SJSA1 (cell line): Measurements from ENCODE around the gene BMPR1B. TPM values are rescaled to one million over a fixed set of nuclear protein-coding genes. Genes with fewer than 3 reads are reported as not detected.

Experiments
- DNase-seq, 2 experiments: peaks; one replicate each; pipeline ENCODE4 v3.0.0-alpha.2; 2015 to 2020; ENCODE audit warnings: low spot score in 2 of 2, low read depth in 1 of 2
- H3K27ac ChIP-seq: fragments of 250-450 bp; sonication (Bioruptor Pico); 2 replicates; pipeline ENCODE4 v1.5.1; 2020; ENCODE audit warnings: mild to moderate bottlenecking, moderate library complexity
- H3K27me3 ChIP-seq: fragments of 250-450 bp; sonication (Bioruptor Pico); replicated peaks from 2 replicates; pipeline ENCODE4 v1.5.1; 2020; ENCODE audit warnings: mild to moderate bottlenecking, moderate library complexity
- H3K36me3 ChIP-seq: fragments of 250-450 bp; sonication (Bioruptor Pico); 2 replicates; pipeline ENCODE4 v1.5.1; 2020; ENCODE audit warnings: mild to moderate bottlenecking
- H3K4me1 ChIP-seq: fragments of 250-450 bp; sonication (Bioruptor Pico); replicated peaks from 2 replicates; pipeline ENCODE4 v1.6.1; 2021; ENCODE audit warnings: mild to moderate bottlenecking
- H3K4me3 ChIP-seq: fragments of 250-450 bp; sonication (Bioruptor Pico); 2 replicates; pipeline ENCODE4 v1.5.1; 2020; ENCODE audit warnings: mild to moderate bottlenecking
- H3K9me3 ChIP-seq: fragments of 250-450 bp; sonication (Bioruptor Pico); replicated peaks from 2 replicates; pipeline ENCODE4 v1.5.1; 2020; ENCODE audit warnings: mild to moderate bottlenecking
- total RNA-seq: library from RNA; depleted of rRNA; stranded (reverse); fragments of >200 nt; shearing (Covaris generic); gene quantifications from 2 replicates; pipeline ENCODE4 v1.2.3, GENCODE V29; 2014

The BMPR1B gene
- total RNA-seq, 1 experiment from 2014 or later = 0.03 TPM

DNA sequence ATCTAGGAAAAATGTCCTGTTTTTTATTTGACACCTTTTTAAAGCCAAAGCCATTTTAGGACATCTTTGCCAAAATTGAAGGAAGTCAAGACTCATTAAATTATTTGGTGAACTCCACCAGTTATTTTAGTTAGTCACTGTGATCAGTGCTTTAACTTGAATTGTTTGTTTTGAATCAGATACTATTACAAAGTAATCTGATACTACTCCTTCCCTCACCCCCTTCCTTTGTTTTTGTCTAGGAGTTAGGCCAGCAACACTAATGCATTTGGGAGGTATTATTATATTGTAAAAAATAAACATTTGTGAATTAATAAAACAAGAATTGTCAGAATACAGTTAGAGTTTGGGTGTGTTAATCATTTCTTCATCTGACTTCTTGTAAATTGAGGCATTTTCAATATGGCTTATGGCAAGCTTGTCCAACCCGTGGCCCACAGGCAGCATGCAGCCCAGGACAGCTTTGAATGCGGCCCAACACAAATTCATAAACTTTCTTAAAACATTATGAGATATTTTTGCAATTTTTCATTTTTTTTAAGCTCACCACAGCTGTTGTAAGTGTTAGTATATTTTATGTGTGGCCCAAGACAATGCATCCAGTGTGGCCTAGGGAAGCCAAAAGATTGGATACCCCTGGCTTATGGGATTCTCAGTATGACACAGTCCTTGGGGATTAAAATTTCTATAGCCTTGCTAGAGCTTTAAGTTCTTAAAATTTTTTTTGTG, 182.2 kb downstream of the BMPR1B start:
- H3K27ac ChIP-seq = no peak overlapping the region
- no peaks in the 10 kb centered on the region for H3K4me1 ChIP-seq
- DNase-seq = no peak
- no peaks in the 10 kb centered on the region for H3K9me3 ChIP-seq
- no peak overlapping the region for H3K4me3 ChIP-seq
- 0 out of 2 replicates have a peak, but pooled peaks cover 4% of the 10 kb centered on the region for H3K27me3 ChIP-seq
- no peaks in the 10 kb centered on the region for H3K36me3 ChIP-seq

DNA sequence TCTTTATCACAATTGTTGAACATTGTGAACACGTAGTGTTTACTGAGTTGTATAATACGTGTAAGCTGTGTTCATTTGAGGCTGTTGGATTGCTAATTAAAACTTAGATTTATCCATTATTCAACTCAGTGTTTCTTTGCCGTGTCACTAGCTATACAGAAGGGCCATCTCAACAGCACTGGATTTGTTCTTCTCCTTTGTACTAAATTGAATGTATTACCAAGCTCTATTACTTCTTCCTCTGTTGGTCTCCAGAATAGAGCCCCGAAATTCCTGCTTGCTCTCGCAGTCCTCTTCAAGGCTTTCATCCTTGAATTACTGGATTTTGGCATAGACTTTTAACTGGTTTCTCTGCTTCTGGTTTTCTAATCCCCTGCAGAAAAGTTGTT, 182.8 kb downstream of the BMPR1B start:
- no peak overlapping the region for H3K27ac ChIP-seq
- no peaks in the 10 kb centered on the region for H3K9me3 ChIP-seq
- no peak for DNase-seq
- H3K36me3 ChIP-seq = no peaks in the 10 kb centered on the region
- H3K4me3 ChIP-seq = no peak overlapping the region
- H3K27me3 ChIP-seq = 0 out of 2 replicates have a peak, but pooled peaks cover 4% of the 10 kb centered on the region
- no peaks in the 10 kb centered on the region for H3K4me1 ChIP-seq

DNA sequence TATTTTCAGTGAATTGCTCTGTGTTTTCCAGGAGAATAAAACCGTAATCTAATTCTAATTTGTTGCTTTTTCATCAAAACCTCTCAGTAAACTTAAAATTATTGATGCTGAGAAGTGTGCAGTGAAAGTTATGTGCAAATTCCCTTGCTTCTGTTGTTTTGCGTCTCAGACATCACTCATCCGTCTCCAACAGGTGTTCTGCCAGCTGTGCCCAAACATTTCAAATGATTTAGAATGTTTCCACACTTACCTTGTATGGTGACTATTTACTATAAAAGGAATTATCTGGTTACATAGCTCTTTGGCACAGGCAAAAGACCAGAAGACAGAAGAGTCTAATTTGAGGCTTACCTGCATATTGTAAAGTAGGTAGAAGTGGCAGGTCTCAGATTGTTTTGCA, 184.0 kb downstream of the BMPR1B start:
- no peak overlapping the region for H3K4me3 ChIP-seq
- H3K27ac ChIP-seq = no peak overlapping the region
- H3K36me3 ChIP-seq = no peaks in the 10 kb centered on the region
- H3K9me3 ChIP-seq = no peaks in the 10 kb centered on the region
- H3K4me1 ChIP-seq = no peaks in the 10 kb centered on the region
- DNase-seq = no peak
- no peaks in the 10 kb centered on the region for H3K27me3 ChIP-seq

DNA sequence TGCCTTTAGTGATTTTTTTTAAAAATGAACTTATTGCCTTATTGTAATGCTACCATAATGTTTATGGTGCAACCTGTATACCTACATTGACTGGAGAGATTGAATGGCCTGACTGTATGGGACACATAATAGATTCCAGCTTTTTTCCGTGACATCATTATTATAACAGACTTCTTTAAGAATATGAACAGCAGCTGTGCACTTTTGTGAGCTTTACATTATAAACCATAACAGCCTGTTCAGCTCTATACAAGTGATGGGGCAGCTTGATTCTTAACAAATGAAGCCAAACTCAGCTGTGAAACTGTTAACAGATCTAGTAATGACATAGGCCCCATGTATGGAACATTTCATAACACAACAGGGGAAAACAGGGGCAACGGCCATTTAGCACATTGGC, 187.0 kb downstream of the BMPR1B start:
- Histone ChIP-seq H3K4me1 (no peaks in the 10 kb centered on the region), H3K27ac (no peak overlapping the region), H3K27me3 (no peaks in the 10 kb centered on the region), H3K4me3 (no peak overlapping the region), H3K9me3 (no peaks in the 10 kb centered on the region), H3K36me3 (no peaks in the 10 kb centered on the region)
- no peak for DNase-seq

DNA sequence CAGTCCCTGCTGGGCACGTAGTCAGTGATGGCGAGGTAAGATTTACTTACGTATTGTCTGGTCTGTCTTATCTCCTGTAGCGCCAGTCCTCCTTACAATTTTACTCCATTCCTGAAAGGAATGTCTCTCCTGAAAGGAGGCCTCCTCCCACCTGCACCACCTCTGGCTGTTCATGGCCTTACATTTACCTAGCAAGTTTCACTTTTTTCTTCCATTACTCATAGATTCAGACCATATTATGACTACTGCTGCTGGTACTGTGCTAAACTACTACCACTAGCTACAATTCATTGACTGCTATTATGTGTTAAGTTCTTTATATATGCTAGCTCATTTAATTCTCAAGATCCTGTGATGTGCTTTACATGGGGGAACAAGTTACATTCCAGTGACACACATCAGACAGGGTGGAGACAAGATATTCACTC, 189.9 kb downstream of the BMPR1B start:
- Histone ChIP-seq H3K36me3 (no peaks in the 10 kb centered on the region), H3K4me1 (no peaks in the 10 kb centered on the region), H3K4me3 (no peak overlapping the region), H3K27me3 (no peaks in the 10 kb centered on the region), H3K27ac (no peak overlapping the region), H3K9me3 (no peaks in the 10 kb centered on the region)
- DNase-seq = no peak

DNA sequence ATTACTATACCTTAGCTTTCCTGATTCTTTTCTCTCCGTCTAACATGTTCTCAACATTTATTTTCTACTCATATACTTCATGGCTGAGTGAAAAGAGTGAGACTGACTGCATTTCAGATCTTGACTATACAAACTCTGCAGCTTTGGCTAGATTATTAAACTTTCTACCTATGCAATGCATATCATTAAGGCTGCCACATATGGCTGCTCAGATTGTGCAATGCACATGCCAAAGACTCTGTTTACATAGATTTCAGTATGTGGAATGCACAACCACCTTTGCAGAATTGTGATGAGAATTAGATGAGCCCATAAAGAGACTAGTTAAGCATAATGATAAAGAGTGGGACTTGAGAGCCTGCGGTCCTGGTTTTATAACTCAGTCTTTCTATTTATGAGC, 196.5 kb downstream of the BMPR1B start:
- Histone ChIP-seq H3K27ac (no peak overlapping the region), H3K36me3 (no peaks in the 10 kb centered on the region), H3K27me3 (no peaks in the 10 kb centered on the region), H3K4me3 (no peak overlapping the region), H3K9me3 (no peaks in the 10 kb centered on the region), H3K4me1 (no peaks in the 10 kb centered on the region)
- no peak for DNase-seq

DNA sequence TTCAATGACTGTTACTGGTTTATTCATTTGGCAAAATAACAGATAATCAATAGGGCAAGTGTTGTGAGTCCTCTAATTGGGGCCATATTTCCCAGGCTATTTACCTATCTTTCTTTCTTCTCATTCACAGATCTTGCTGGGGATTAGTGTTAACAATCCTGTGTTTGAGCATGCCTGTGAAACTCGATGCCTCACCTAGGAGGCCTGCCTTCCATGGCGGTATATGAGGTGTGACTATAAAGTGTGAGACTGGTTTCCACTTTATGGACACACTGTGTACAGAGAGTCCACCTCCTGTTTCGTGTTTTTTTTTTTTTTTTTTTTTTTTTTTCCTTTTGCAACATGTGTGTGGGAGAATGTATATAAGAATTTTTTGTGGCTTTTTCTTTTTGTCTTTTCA, 199.3 kb downstream of the BMPR1B start:
- no peak overlapping the region for H3K27ac ChIP-seq
- no peak for DNase-seq
- H3K4me3 ChIP-seq = no peak overlapping the region
- no peaks in the 10 kb centered on the region for H3K4me1 ChIP-seq
- no peaks in the 10 kb centered on the region; the same call in 1 of the 2 replicates for H3K27me3 ChIP-seq
- H3K9me3 ChIP-seq = no peaks in the 10 kb centered on the region
- no peaks in the 10 kb centered on the region for H3K36me3 ChIP-seq

DNA sequence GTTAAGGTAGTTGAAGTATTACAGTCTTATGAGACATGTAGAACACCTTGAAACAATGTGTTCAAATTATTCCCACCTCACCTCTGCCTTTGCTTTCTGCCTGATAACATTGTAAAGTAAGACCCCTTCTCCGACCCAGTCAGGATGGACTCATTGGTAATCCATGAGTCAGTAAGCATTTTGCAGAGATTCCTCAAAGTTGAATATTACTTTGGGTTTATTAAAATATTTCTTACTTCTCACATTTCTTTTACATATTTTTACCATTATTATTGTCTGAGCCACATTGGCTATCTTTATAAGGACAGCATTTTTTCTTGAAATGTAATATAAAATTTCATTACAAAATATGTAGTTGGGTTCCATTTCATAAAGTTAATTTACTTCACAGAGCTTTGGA, 201.6 kb downstream of the BMPR1B start:
- H3K27me3 ChIP-seq = no peaks in the 10 kb centered on the region; the same call in 1 of the 2 replicates
- no peak for DNase-seq
- no peaks in the 10 kb centered on the region for H3K4me1 ChIP-seq
- no peak overlapping the region for H3K4me3 ChIP-seq
- no peak overlapping the region for H3K27ac ChIP-seq
- H3K36me3 ChIP-seq = no peaks in the 10 kb centered on the region
- no peaks in the 10 kb centered on the region for H3K9me3 ChIP-seq

DNA sequence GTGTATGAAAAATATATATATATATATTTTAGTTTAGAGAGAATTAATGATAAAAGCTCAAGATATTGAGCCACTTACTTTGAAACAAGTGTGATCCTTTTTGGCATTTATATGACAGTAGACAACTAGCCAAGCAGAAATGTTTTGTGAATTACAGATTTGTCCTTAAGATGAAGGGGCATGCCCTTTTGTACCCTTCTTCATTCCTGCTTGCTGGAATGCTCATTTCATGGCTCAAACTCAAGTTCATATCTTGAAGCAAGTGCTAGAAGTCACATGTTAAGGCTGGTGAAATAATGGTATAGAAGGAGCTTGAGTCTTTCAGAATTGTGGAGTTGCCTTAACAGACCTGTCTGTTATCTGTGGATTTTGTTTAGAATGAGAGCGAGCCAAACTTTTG, 203.0 kb downstream of the BMPR1B start:
- Histone ChIP-seq H3K9me3 (no peaks in the 10 kb centered on the region), H3K4me1 (no peaks in the 10 kb centered on the region), H3K36me3 (no peaks in the 10 kb centered on the region), H3K27me3 (no peaks in the 10 kb centered on the region; the same call in 1 of the 2 replicates), H3K4me3 (no peak overlapping the region), H3K27ac (no peak overlapping the region)
- no peak for DNase-seq

DNA sequence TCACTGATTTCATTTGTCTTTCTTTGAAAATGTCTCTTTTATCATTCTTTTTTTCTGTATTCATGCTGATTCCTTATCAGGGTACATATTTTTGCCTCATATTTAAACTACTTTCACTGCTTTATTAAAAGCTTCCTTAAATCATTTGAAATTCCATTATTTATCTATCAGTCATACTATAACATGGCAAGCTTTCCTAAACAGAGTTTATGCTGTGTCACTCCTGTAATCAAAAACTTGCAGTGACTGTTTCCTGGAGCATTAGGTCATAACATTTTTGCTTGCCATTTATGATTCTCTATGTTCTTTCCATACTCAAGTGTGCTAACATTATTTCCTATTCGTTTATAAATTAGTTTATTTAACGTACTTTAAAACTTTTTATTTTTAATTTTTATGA, 203.7 kb downstream of the BMPR1B start:
- DNase-seq = no peak
- Histone ChIP-seq H3K36me3 (no peaks in the 10 kb centered on the region), H3K27ac (no peak overlapping the region)

DNA sequence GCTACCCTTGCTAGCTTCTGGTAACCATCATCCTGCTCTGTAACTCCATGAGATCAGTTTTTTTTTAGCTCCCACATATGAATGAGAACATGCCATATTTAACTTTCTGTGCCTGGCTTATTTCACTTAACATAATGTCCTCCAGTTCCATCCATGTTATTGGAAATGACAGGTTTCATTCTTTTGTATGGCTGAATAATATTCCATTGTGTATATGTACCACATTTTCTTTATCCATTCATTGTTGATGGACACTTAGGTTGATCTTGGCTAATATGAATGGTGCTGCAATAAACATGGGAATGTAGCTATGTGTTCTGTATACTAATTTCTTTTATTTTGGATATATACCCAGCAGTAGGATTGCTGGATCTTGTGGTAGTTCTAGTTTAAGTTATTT, 204.7 kb downstream of the BMPR1B start:
- no peak for DNase-seq
- H3K27me3 ChIP-seq = no peaks in the 10 kb centered on the region; the same call in 1 of the 2 replicates
- no peaks in the 10 kb centered on the region for H3K36me3 ChIP-seq
- no peak overlapping the region for H3K27ac ChIP-seq
- H3K4me1 ChIP-seq = no peaks in the 10 kb centered on the region
- no peak overlapping the region for H3K4me3 ChIP-seq
- no peaks in the 10 kb centered on the region for H3K9me3 ChIP-seq

More for the DNA sequence above, 203.7 kb downstream of the BMPR1B start:
- Histone ChIP-seq H3K9me3 (no peaks in the 10 kb centered on the region), H3K4me3 (no peak overlapping the region), H3K4me1 (no peaks in the 10 kb centered on the region), H3K27me3 (no peaks in the 10 kb centered on the region; the same call in 1 of the 2 replicates)

DNA sequence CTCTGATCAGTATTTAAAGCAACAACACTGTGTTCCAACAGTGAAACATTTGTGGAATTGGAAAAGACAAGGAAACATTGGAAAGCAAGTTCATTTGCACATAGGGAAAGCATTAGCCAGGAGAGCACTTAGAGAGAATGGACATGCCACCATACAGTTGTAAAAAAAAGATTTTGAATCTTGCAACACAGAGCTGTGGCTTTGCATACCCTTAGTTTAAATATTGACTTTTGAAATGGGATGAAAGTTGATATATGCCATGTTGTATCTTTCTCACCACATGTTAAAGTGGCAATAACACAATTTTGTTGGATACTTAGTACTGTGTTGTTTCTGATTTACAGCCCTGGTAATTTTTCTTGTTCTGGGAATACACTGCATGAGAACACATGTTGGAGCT, 208.1 kb downstream of the BMPR1B start:
- no peaks in the 10 kb centered on the region for H3K36me3 ChIP-seq
- H3K4me3 ChIP-seq = no peak overlapping the region
- H3K27ac ChIP-seq = no peak overlapping the region
- no peak for DNase-seq
- no peaks in the 10 kb centered on the region; the same call in 1 of the 2 replicates for H3K27me3 ChIP-seq
- H3K9me3 ChIP-seq = no peaks in the 10 kb centered on the region
- no peaks in the 10 kb centered on the region for H3K4me1 ChIP-seq

DNA sequence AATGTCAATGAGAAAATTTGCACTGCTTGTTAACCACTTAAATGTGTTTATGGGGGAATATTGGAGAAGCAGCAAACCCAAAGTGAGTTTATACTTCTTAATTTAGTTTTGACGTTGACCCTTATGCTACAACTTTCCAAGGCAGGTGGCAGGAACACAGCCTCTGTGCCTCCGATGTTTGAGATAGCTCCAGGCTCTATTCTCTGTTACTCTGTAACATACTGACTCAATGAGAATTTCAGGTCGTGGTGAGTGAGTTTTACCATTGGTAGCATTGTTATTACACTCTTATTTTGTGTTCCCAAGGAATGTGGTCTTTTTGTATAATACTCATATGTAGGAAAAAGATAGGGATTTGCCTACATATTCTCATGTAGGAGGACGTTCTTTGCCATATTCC, 210.7 kb downstream of the BMPR1B start:
- Histone ChIP-seq H3K27me3 (no peaks in the 10 kb centered on the region), H3K4me1 (no peaks in the 10 kb centered on the region), H3K27ac (no peak overlapping the region), H3K36me3 (no peaks in the 10 kb centered on the region), H3K4me3 (no peak overlapping the region), H3K9me3 (no peaks in the 10 kb centered on the region)
- no peak for DNase-seq

DNA sequence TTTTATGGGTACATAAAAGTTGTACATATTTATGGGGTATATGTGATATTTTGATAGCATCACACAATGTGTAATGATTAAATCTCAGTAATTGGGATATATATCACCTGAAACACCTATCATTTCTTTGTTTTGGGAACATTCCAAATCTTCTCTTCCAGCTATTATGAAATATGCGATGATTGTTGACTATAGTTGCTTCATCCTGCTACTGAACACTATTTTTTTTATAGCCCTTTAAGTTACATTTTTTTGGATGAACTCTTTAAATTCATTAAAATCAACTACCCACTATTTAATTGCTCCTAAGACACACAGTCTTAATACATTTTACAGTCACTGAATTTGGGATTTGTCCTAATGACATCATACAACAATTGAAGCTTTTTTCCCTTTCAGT, 212.9 kb downstream of the BMPR1B start:
- DNase-seq = no peak
- no peaks in the 10 kb centered on the region for H3K4me1 ChIP-seq
- no peak overlapping the region for H3K4me3 ChIP-seq
- no peaks in the 10 kb centered on the region for H3K36me3 ChIP-seq
- no peak overlapping the region for H3K27ac ChIP-seq
- H3K9me3 ChIP-seq = no peaks in the 10 kb centered on the region
- H3K27me3 ChIP-seq = 0 out of 2 replicates have a peak, but pooled peaks cover 1% of the 10 kb centered on the region

DNA sequence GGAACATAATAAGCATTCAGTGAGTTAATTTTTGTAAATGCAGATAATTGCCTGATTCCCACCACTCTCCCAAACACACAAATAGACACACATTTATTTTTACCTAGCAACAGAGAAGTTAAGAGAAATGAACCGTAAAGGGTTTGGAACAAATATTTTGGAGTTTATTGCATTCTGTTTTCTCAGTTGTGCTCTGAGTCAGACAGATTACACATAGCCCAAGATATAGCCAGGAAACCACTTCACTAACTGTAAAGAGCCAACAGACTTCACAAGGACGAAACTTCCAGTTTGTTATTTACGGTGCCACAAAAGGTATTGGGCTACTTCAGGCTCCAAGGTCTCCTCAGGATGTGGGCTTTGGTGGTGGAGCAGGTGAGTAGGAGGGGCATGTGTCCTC, 217.0 kb downstream of the BMPR1B start:
- no peak overlapping the region for H3K27ac ChIP-seq
- H3K9me3 ChIP-seq = no peaks in the 10 kb centered on the region
- no peak for DNase-seq
- H3K4me3 ChIP-seq = no peak overlapping the region
- H3K27me3 ChIP-seq = 0 out of 2 replicates have a peak, but pooled peaks cover 3% of the 10 kb centered on the region
- H3K36me3 ChIP-seq = no peaks in the 10 kb centered on the region
- H3K4me1 ChIP-seq = no peaks in the 10 kb centered on the region
